HepG2 (cell line): ENCODE results near the gene CCDC57. TPM values are rescaled to one million over a fixed set of nuclear protein-coding genes. Genes with fewer than 3 reads are reported as not detected.
A peak's percentile ranks its signal among the peaks of the same experiment; 100 is the strongest.

Experiments
- ARNTL ChIP-seq: sonication (generic); formaldehyde crosslinking; IDR thresholded peaks from 2 replicates; pipeline ENCODE4 v1.4.0; 2020; ENCODE audit warnings: mild to moderate bottlenecking, missing genetic modification reagents
- CCAR2 ChIP-seq: fragments of 200-400 bp; formaldehyde crosslinking; optimal IDR thresholded peaks from 2 replicates; pipeline ENCODE3; 2018; ENCODE audit warnings: low read depth, mild to moderate bottlenecking, low read length, moderate library complexity
- DNMT3B ChIP-seq: conservative IDR thresholded peaks from 2 replicates; pipeline ENCODE4 v1.6.1; 2016; ENCODE audit warnings: missing biosample characterization, control low read depth
- DR1 ChIP-seq: sonication (generic); formaldehyde crosslinking; IDR thresholded peaks from 2 replicates; pipeline ENCODE4 v1.8.0; 2021; ENCODE audit warnings: mild to moderate bottlenecking, missing genetic modification reagents, inconsistent platforms
- ELF3 ChIP-seq: IDR thresholded peaks from 2 replicates; pipeline ENCODE4 v1.6.1; 2016; ENCODE audit warnings: missing genetic modification reagents, missing compliant biosample characterization
- HDAC2 ChIP-seq: sonication (generic); formaldehyde crosslinking; IDR thresholded peaks from 2 replicates; pipeline ENCODE4 v1.4.0; 2020; ENCODE audit warnings: missing genetic modification reagents
- MEF2D ChIP-seq: sonication (generic); formaldehyde crosslinking; IDR thresholded peaks from 2 replicates; pipeline ENCODE4 v1.5.1; 2020; ENCODE audit warnings: mild to moderate bottlenecking, missing genetic modification reagents
- MIER2 ChIP-seq: IDR thresholded peaks from 2 replicates; pipeline ENCODE4 v1.6.1; 2016; ENCODE audit warnings: missing biosample characterization, missing genetic modification reagents
- MNT ChIP-seq: fragments of 450-650 bp; IDR thresholded peaks from 2 replicates; pipeline ENCODE4 v1.6.1; 2016
- MTF2 ChIP-seq: sonication (generic); formaldehyde crosslinking; IDR thresholded peaks from 2 replicates; pipeline ENCODE4 v1.5.0; 2020; ENCODE audit warnings: missing genetic modification reagents, borderline replicate concordance
- NRL ChIP-seq: sonication (generic); formaldehyde crosslinking; IDR thresholded peaks from 2 replicates; pipeline ENCODE4 v1.5.0; 2020; ENCODE audit warnings: missing genetic modification reagents, mild to moderate bottlenecking, moderate library complexity, borderline replicate concordance
- PATZ1 ChIP-seq: sonication (generic); formaldehyde crosslinking; IDR thresholded peaks from 2 replicates; pipeline ENCODE4 v1.4.0; 2020; ENCODE audit warnings: missing genetic modification reagents
- POLR2G ChIP-seq: fragments of 200-400 bp; formaldehyde crosslinking; IDR thresholded peaks from 2 replicates; pipeline ENCODE4 v1.6.1; 2018; ENCODE audit warnings: mild to moderate bottlenecking, low read depth, low read length, moderate library complexity
- RFXANK ChIP-seq: IDR thresholded peaks from 2 replicates; pipeline ENCODE4 v1.6.1; 2016
- SKI ChIP-seq: fragments of 450-650 bp; IDR thresholded peaks from one replicate; pipeline ENCODE4 v1.6.1; 2018; ENCODE audit warnings: mild to moderate bottlenecking; ENCODE audit not compliant: partially characterized antibody
- SP1 ChIP-seq, 2 experiments: fragments of 450-650 bp in 1 of 2; sonication (generic) in 1 of 2; formaldehyde crosslinking in 1 of 2; IDR thresholded peaks; 2 replicates each; pipeline versions ENCODE4 v1.4.0 to v1.6.1; 2016 to 2020; ENCODE audit warnings: missing genetic modification reagents in 1 of 2
- TRIM24 ChIP-seq: sonication (generic); formaldehyde crosslinking; IDR thresholded peaks from 2 replicates; pipeline ENCODE4 v1.8.0; 2022; ENCODE audit warnings: mild to moderate bottlenecking, missing genetic modification reagents
- U2AF1 ChIP-seq: fragments of 200-400 bp; formaldehyde crosslinking; optimal IDR thresholded peaks from 2 replicates; pipeline ENCODE3; 2017; ENCODE audit warnings: mild to moderate bottlenecking, low read depth, low read length
- ZBTB38 ChIP-seq: sonication (generic); formaldehyde crosslinking; IDR thresholded peaks from 2 replicates; pipeline ENCODE4 v1.5.1; 2020; ENCODE audit warnings: mild to moderate bottlenecking, missing genetic modification reagents
- ZBTB49 ChIP-seq: sonication (generic); formaldehyde crosslinking; IDR thresholded peaks from 2 replicates; pipeline ENCODE4 v1.4.0; 2020; ENCODE audit warnings: missing genetic modification reagents, borderline replicate concordance
- ZNF160 ChIP-seq: sonication (generic); formaldehyde crosslinking; IDR thresholded peaks from 2 replicates; pipeline ENCODE4 v1.8.0; 2022; ENCODE audit warnings: mild to moderate bottlenecking, inconsistent platforms, missing genetic modification reagents
- ZNF451 ChIP-seq: sonication (generic); formaldehyde crosslinking; IDR thresholded peaks from 2 replicates; pipeline ENCODE4 v1.5.0; 2020; ENCODE audit warnings: mild to moderate bottlenecking, missing genetic modification reagents
- ZNF468 ChIP-seq: sonication (generic); formaldehyde crosslinking; IDR thresholded peaks from 2 replicates; pipeline ENCODE4 v1.8.0; 2022; ENCODE audit warnings: mild to moderate bottlenecking, moderate library complexity, missing genetic modification reagents
- ZNF589 ChIP-seq: sonication (generic); formaldehyde crosslinking; conservative IDR thresholded peaks from 2 replicates; pipeline ENCODE4 v1.8.0; 2022; ENCODE audit warnings: mild to moderate bottlenecking, moderate library complexity, missing genetic modification reagents
- ZNF720 ChIP-seq: sonication (generic); formaldehyde crosslinking; IDR thresholded peaks from 2 replicates; pipeline ENCODE4 v1.4.0; 2020; ENCODE audit warnings: missing genetic modification reagents
- polyA plus RNA-seq, 8 experiments: library from polyadenylated mRNA; depleted of rRNA in 3 of 8; stranded (reverse) in 7 of 8; unstranded in 1 of 8; fragments of >200 nt; fragmentation: Illumina TruSeq in 4 of 8; extraction: Trizol in 4 of 8; gene quantifications; 2 replicates each; pipeline versions ENCODE4 v1.2.1 to v1.2.3, GENCODE V29; 2011 to 2016; ENCODE audit warnings: low read depth in 4 of 8, missing spikeins in 1 of 8, mixed read lengths in 1 of 8; ENCODE audit not compliant: insufficient read depth in 1 of 8
- total RNA-seq, 5 experiments: library from RNA; depleted of rRNA; stranded (reverse); fragments of >200 nt; fragmentation: Illumina TruSeq; extraction: Trizol; gene quantifications; 2 replicates each; pipeline ENCODE4 v1.2.3, GENCODE V29; 2016; ENCODE audit warnings: low read depth in 1 of 5

The CCDC57 gene
- total and polyA plus RNA-seq, 2 of the 13 experiments (the other 11 are each of a cell fraction or from before 2014, with no cell fraction given) = 59.3 to 59.9 TPM

GRCh38 chr17:82056729-82057621, 155.7 kb downstream of the CCDC57 start (continued):
- no peak for TF ChIP-seq ZBTB49 (CRISPR knock-in tag)
- TF ChIP-seq NRL (CRISPR knock-in tag) = no peak; the same call in 1 of the 2 replicates
- TF ChIP-seq SKI = peak; percentile 6
- TF ChIP-seq DNMT3B (CRISPR knock-in tag) = no peak
- no peak for TF ChIP-seq RFXANK (CRISPR knock-in tag)
- TF ChIP-seq ZBTB38 = peak; percentile 96
- 0 out of 2 replicates have a peak, but pooled peaks have one; percentile 9 for TF ChIP-seq MIER2
- TF ChIP-seq DR1 (CRISPR knock-in tag) = no peak; the same call in 1 of the 2 replicates
- no peak for TF ChIP-seq CCAR2
- TF ChIP-seq ZNF468 (CRISPR knock-in tag) = no peak
- TF ChIP-seq MEF2D (CRISPR knock-in tag) = peak; percentile 85
- peak; percentile 68; the same call in 1 of the 2 replicates for TF ChIP-seq MTF2 (CRISPR knock-in tag)
- no peak for TF ChIP-seq MNT
- no peak for TF ChIP-seq TRIM24 (CRISPR knock-in tag)
- peak; percentile 79 for TF ChIP-seq ZNF589 (CRISPR knock-in tag)
- no peak for TF ChIP-seq SP1 (IDR thresholded peaks at IDR 0.05)
- peak; percentile 41; the same call in 1 of the 2 replicates for TF ChIP-seq SP1 (CRISPR knock-in tag; IDR thresholded peaks at IDR 0.05)
- TF ChIP-seq PATZ1 (CRISPR knock-in tag) = peak; percentile 88
- TF ChIP-seq ARNTL (CRISPR knock-in tag) = peak; percentile 97
- TF ChIP-seq ZNF720 = no peak
- no peak for TF ChIP-seq U2AF1
- peak; percentile 77; the same call in 1 of the 2 replicates for TF ChIP-seq HDAC2 (CRISPR knock-in tag)
- TF ChIP-seq POLR2G = peak; percentile 52; the same call in 1 of the 2 replicates
- TF ChIP-seq ZNF451 = no peak; the same call in none of the 2 replicates
- TF ChIP-seq ELF3 (CRISPR knock-in tag) = peak; percentile 67
- 0 out of 2 replicates have a peak, but pooled peaks have one; percentile 23 for TF ChIP-seq ZNF160
